ENCODE data around the gene PCGF2.
"Not testable (repeated sequence)": the region's sequence is repeated elsewhere in the genome, so short reads cannot be mapped to it uniquely, and the experiment has no call there.

PCGF2 gene

GRCh38 chr17:38789185-38789584 lies 41.0 kb upstream of the PCGF2 start:
- DNase-seq (ENCODE audit: extremely low read depth, low read depth), result peak; percentile 82
- no peak overlapping the region for H3K4me3 ChIP-seq (replicated peaks; ENCODE audit: low read depth, low read length)
- TF ChIP-seq CTCF (IDR thresholded peaks at IDR 0.05; ENCODE audit: low read depth, low read length, missing control alignments), result no peak

- not testable (repeated sequence) for DNase-seq (ENCODE audit: extremely low read depth, low read depth)
Observed at GRCh38 chr17:38787999-38788398, 39.9 kb upstream of the PCGF2 start.

GRCh38 chr17:38786372-38786771 lies 38.2 kb upstream of the PCGF2 start:
- DNase-seq (ENCODE audit: extremely low read depth, low read depth), result no peak
- no peak for TF ChIP-seq CTCF (IDR thresholded peaks at IDR 0.05; ENCODE audit: low read depth, low read length, missing control alignments)
- H3K4me3 ChIP-seq (replicated peaks; ENCODE audit: low read depth, low read length), result no peak overlapping the region

More at GRCh38 chr17:38787999-38788398, 39.9 kb upstream of the PCGF2 start:
- not testable (repeated sequence) for H3K4me3 ChIP-seq (replicated peaks; ENCODE audit: low read depth, low read length)

- TF ChIP-seq CTCF (IDR thresholded peaks at IDR 0.05; ENCODE audit: low read depth, low read length, missing control alignments), result no peak
- no peak overlapping the region for H3K4me3 ChIP-seq (replicated peaks; ENCODE audit: low read depth, low read length)
- no peak for DNase-seq (ENCODE audit: extremely low read depth, low read depth)
Observed at GRCh38 chr17:38783227-38783626, 35.1 kb upstream of the PCGF2 start.

- H3K4me3 ChIP-seq (replicated peaks; ENCODE audit: low read depth, low read length), result no peak overlapping the region
- no peak for DNase-seq (ENCODE audit: extremely low read depth, low read depth)
- TF ChIP-seq CTCF (IDR thresholded peaks at IDR 0.05; ENCODE audit: low read depth, low read length, missing control alignments), result no peak
Observed at GRCh38 chr17:38779965-38780752, 32.0 kb upstream of the PCGF2 start.

- DNase-seq (ENCODE audit: extremely low read depth, low read depth), result no peak
- no peak for TF ChIP-seq CTCF (IDR thresholded peaks at IDR 0.05; ENCODE audit: low read depth, low read length, missing control alignments)
- H3K4me3 ChIP-seq (replicated peaks; ENCODE audit: low read depth, low read length), result no peak overlapping the region
Observed at GRCh38 chr17:38777641-38778250, 29.6 kb upstream of the PCGF2 start.

- no peak for DNase-seq (ENCODE audit: extremely low read depth, low read depth)
- no peak for TF ChIP-seq CTCF (IDR thresholded peaks at IDR 0.05; ENCODE audit: low read depth, low read length, missing control alignments)
- no peak overlapping the region for H3K4me3 ChIP-seq (replicated peaks; ENCODE audit: low read depth, low read length)
Observed at GRCh38 chr17:38773258-38773657, 25.1 kb upstream of the PCGF2 start.

All from HFF-Myc (cell line).